Measurements from ENCODE around the gene PRKACA. TPM values are rescaled to one million over a fixed set of nuclear protein-coding genes. Genes with fewer than 3 reads are reported as not detected.
A peak's percentile ranks its signal among the peaks of the same experiment; 100 is the strongest.

Gene PRKACA
- total RNA-seq, 1 donor from 2014 or later, result 22.2 TPM

DNA sequence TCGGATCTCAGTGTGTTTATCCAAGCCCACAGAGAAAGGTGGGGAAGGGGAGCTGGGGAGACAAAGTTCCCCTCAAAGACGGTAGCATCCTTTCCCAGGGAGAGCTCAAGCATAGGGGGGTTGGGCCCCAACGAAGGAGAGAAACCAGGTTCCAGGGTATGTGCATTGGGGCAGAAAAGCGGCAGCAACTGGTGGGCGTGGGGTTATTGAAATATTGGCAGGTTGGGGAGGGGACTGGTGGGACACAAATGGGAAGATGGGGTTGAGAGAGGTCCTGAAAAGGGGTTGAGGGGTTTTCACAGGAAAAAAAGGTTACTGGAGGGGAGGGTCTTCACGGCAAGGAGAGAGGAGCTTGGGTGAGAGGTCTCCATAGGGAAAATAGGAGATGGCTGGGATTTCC, 17.8 kb upstream of the PRKACA start:
- Mint-ChIP-seq H3K36me3 (peaks cover 7% of the 10 kb centered on the region), H3K4me1 (peaks cover 34% of the 10 kb centered on the region), H3K4me3 (peak overlapping the region; percentile 94), H3K27me3 (ENCODE audit: insufficient read depth, low read depth) (peaks cover 5% of the 10 kb centered on the region), H3K27ac (peak overlapping the region; percentile 93), H3K9me3 (no peaks in the 10 kb centered on the region)
- no peaks in the 10 kb centered on the region for H3K9me3 ChIP-seq (ENCODE audit: low read depth)
- no peaks in the 10 kb centered on the region for H3K36me3 ChIP-seq
- peaks cover 39% of the 10 kb centered on the region for H3F3A ChIP-seq (ENCODE audit: low read depth)
- H3K27me3 ChIP-seq, result no peaks in the 10 kb centered on the region
- H4K20me1 ChIP-seq (ENCODE audit: low read depth), result peaks cover 26% of the 10 kb centered on the region
- no peak for TF ChIP-seq EZH2 (IDR thresholded peaks at IDR 0.05)
- no peak for TF ChIP-seq EZH2phosphoT487 (IDR thresholded peaks at IDR 0.05)
- no peak for TF ChIP-seq CTCF (IDR thresholded peaks at IDR 0.05)
- peaks cover 40% of the 10 kb centered on the region for H3K79me2 ChIP-seq (ENCODE audit: low read depth)
- peaks cover 22% of the 10 kb centered on the region for H3K4me1 ChIP-seq
- H3K4me2 ChIP-seq, result peak overlapping the region; percentile 86
- H2AFZ ChIP-seq (replicated peaks), result no peak overlapping the region
- no peak overlapping the region for H3K27ac ChIP-seq
- peak overlapping the region; percentile 9 for H3K9ac ChIP-seq
- no peak for DNase-seq (ENCODE audit: low spot score)
- H3K4me3 ChIP-seq, result peak overlapping the region; percentile 75

DNA sequence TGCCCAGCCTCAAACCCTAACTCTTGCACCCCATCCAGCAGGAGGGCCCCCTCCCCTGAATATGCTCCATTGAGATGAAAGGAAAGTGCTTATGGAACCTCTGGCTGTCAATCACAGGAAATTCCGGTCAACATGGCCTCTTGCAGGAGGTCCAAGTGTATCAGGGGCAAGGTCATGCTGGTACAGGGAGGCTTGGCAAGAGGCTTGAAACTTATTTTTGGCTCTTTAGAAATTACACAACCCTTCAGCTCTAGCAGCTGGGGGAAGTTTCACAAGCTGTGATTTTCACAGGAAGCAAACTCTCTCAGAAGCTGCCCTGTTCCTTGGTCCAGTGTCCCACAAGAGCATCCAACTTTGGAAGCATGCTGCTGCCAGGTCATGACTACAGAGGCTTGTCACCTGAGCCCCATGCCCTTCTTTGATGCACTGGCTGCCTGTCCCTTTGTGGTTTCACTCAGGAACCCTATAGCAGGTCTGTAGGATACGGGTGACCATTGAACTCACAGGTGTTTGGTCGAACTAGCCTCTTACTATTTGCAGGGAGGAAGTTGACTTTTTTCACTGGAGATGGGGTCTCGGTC, 10.5 kb upstream of the PRKACA start:
- Mint-ChIP-seq H3K4me1 (no peaks in the 10 kb centered on the region), H3K27ac (no peak overlapping the region), H3K9me3 (no peaks in the 10 kb centered on the region), H3K27me3 (ENCODE audit: insufficient read depth, low read depth) (peaks cover 2% of the 10 kb centered on the region), H3K4me3 (no peak overlapping the region), H3K36me3 (peaks cover 14% of the 10 kb centered on the region)
- H4K20me1 ChIP-seq (ENCODE audit: low read depth), result peaks cover 14% of the 10 kb centered on the region
- peaks cover 8% of the 10 kb centered on the region for H3F3A ChIP-seq (ENCODE audit: low read depth)
- peaks cover 7% of the 10 kb centered on the region for H3K36me3 ChIP-seq
- H2AFZ ChIP-seq (replicated peaks), result no peak overlapping the region
- H3K4me2 ChIP-seq, result no peak overlapping the region
- no peak overlapping the region for H3K27ac ChIP-seq
- H3K9ac ChIP-seq, result no peak overlapping the region
- peaks cover 11% of the 10 kb centered on the region for H3K79me2 ChIP-seq (ENCODE audit: low read depth)
- no peaks in the 10 kb centered on the region for H3K27me3 ChIP-seq
- H3K4me1 ChIP-seq, result no peaks in the 10 kb centered on the region
- H3K4me3 ChIP-seq, result no peak overlapping the region
- no peak for DNase-seq (ENCODE audit: low spot score)
- TF ChIP-seq EZH2 (IDR thresholded peaks at IDR 0.05), result no peak
- TF ChIP-seq EZH2phosphoT487 (IDR thresholded peaks at IDR 0.05), result no peak
- TF ChIP-seq CTCF (IDR thresholded peaks at IDR 0.05), result no peak
- no peaks in the 10 kb centered on the region for H3K9me3 ChIP-seq (ENCODE audit: low read depth)

DNA sequence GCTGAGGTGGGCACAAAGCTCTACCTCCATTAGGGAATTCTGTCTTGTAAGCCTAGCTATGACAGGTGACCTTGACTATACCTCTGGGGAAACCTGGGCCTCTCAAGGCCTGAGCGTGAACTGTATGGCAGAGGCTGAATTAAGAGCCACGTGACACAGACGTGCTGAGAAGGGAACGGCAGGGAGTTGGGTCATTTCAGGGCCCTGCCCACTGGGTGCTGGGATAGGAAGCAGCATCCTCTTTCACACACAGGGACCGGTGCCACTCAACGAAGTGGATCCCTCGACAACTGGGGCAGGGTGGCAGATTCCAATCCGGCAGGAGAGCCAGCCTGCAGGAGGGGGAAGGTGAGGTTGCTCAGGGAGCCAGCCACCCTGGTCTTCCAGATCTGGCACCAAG, 9.6 kb upstream of the PRKACA start:
- Histone ChIP-seq H3K27ac (no peak overlapping the region), H3K27me3 (no peaks in the 10 kb centered on the region), H3K79me2 (ENCODE audit: low read depth) (peaks cover 3% of the 10 kb centered on the region), H3F3A (ENCODE audit: low read depth) (peaks cover under 1% of the 10 kb centered on the region), H2AFZ (replicated peaks) (no peak overlapping the region), H3K4me2 (no peak overlapping the region), H3K36me3 (peaks cover 7% of the 10 kb centered on the region), H3K4me3 (no peak overlapping the region), H3K9ac (no peak overlapping the region), H3K4me1 (no peaks in the 10 kb centered on the region), H4K20me1 (ENCODE audit: low read depth) (peaks cover 10% of the 10 kb centered on the region), H3K9me3 (ENCODE audit: low read depth) (no peaks in the 10 kb centered on the region)
- H3K36me3 Mint-ChIP-seq, result peaks cover 18% of the 10 kb centered on the region
- H3K9me3 Mint-ChIP-seq, result no peaks in the 10 kb centered on the region
- TF ChIP-seq EZH2 (IDR thresholded peaks at IDR 0.05) (no peak), CTCF (IDR thresholded peaks at IDR 0.05) (no peak), EZH2phosphoT487 (IDR thresholded peaks at IDR 0.05) (no peak)
- no peak for DNase-seq (ENCODE audit: low spot score)
- H3K4me3 Mint-ChIP-seq, result no peak overlapping the region
- no peaks in the 10 kb centered on the region for H3K4me1 Mint-ChIP-seq
- peaks cover 4% of the 10 kb centered on the region for H3K27me3 Mint-ChIP-seq (ENCODE audit: insufficient read depth, low read depth)
- no peak overlapping the region for H3K27ac Mint-ChIP-seq
